Measurements from ENCODE around the gene FRG2C.
A peak's percentile ranks its signal among the peaks of the same experiment; 100 is the strongest.
"Not testable (repeated sequence)": the region's sequence is repeated elsewhere in the genome, so short reads cannot be mapped to it uniquely, and the experiment has no call there.

The FRG2C gene

DNA sequence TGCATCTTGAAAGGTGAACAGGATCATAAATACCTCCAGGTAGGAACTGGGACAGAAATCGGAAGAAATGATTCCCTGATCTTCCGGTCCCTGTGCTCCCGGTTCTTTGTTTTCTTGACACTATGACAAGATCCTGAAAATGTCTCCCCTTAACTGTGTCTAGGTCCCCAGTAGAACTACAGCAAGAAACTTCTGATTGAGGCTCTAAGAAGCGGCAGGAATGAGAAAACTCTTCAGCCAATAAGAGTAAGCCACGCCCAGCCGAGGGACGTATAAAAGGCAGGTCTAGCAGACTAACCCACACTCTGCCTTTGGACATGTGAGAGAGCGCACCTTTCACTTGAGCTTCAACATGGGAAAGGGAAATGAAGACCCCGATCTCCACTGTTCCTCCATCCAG, at the start of gene FRG2C:
Gene FRG2C, plus strand, starts transcription at position 301 of the 400 bp plus-strand sequence. Its CDS starts 52 bp downstream, at position 353.
- DNase-seq = not testable (repeated sequence)

- peak in 1 of 2 experiments; percentile 45 for DNase-seq
Observed at GRCh38 chr3:75618666-75619305, 45.3 kb upstream of the FRG2C start.

GRCh38 chr3:75619481-75620031, 44.6 kb upstream of the FRG2C start:
- not testable (repeated sequence) for DNase-seq

- not testable (repeated sequence) for DNase-seq
Observed at GRCh38 chr3:75621772-75622171, 42.4 kb upstream of the FRG2C start.

GRCh38 chr3:75623656-75624055, 40.5 kb upstream of the FRG2C start:
- not testable (repeated sequence) for DNase-seq

- not testable (repeated sequence) for DNase-seq
Observed at GRCh38 chr3:75630887-75631535, 33.1 kb upstream of the FRG2C start.

- no peak for DNase-seq
Observed at GRCh38 chr3:75631541-75631940, 32.6 kb upstream of the FRG2C start.

DNA sequence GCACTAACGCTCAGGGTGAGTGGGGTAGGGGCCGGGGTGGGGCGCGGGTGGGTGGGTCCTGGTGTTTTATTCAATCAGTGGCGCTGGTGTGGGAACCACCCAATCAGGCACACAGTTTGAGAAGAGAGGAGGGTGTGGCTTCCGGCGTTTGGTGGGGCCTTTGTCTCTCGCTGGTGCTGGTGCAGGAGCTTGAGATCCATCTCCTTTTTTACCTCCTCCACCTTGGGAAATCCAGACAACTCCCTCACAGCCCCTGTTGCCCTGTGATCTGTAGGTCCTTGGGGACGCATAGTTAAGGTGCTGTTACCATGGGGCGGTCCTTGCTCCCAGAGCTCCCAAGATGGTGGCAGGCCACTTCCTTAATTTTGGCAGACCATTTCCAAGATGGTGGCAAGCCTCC, 25.2 kb upstream of the FRG2C start:
- not testable (repeated sequence) for DNase-seq

GRCh38 chr3:75641107-75641517, 23.0 kb upstream of the FRG2C start:
- not testable (repeated sequence) for DNase-seq

GRCh38 chr3:75643031-75643800, 20.9 kb upstream of the FRG2C start:
- DNase-seq = not testable (repeated sequence)

GRCh38 chr3:75645548-75645947, 18.6 kb upstream of the FRG2C start:
- DNase-seq = not testable (repeated sequence)

- DNase-seq = no peak
Observed at GRCh38 chr3:75650191-75650590, 13.9 kb upstream of the FRG2C start.

GRCh38 chr3:75655101-75655904, 8.8 kb upstream of the FRG2C start:
- not testable (repeated sequence) for DNase-seq

DNA sequence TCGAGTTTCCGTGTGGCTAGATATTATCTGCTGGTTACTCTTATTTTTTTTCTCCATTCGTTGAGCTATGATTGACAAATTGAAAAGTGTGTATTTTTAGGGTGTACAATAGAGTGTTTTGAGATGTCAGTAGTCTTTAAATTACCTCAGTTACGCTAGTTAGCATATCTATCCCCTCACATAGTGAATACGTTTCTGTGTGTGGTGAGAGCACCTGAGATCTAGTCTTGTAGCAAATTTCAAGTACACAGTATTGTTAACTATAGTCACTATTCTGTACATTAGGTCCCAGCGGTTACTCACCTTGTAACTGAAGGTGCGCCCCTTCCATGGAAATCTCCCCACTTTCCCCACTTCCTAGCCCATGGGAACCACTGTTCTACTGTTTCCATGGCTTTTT, 8.2 kb upstream of the FRG2C start:
- DNase-seq = not testable (repeated sequence)

- not testable (repeated sequence) for DNase-seq
Observed at GRCh38 chr3:75658411-75659107, 5.6 kb upstream of the FRG2C start.

DNA sequence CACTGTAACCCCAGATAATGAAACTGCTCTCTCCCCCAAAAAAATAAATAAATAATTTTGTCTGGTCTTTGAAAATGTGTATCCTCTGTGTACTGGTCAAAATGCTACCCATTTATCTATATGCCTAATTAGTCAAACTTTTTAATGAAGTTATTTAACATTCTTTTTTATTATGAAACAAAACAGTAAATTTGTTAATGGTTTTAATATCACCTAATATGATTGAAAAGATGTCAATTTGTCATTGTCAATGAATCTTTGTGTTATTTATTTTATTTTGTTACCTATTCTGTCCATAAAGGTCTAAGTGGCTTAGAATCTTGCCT, 5.1 kb upstream of the FRG2C start:
- DNase-seq = not testable (repeated sequence)

GRCh38 chr3:75665626-75666025, 1.5 kb downstream of the FRG2C start:
- not testable (repeated sequence) for DNase-seq

GRCh38 chr3:75667757-75668701, 3.9 kb downstream of the FRG2C start:
- not testable (repeated sequence) for DNase-seq

DNA sequence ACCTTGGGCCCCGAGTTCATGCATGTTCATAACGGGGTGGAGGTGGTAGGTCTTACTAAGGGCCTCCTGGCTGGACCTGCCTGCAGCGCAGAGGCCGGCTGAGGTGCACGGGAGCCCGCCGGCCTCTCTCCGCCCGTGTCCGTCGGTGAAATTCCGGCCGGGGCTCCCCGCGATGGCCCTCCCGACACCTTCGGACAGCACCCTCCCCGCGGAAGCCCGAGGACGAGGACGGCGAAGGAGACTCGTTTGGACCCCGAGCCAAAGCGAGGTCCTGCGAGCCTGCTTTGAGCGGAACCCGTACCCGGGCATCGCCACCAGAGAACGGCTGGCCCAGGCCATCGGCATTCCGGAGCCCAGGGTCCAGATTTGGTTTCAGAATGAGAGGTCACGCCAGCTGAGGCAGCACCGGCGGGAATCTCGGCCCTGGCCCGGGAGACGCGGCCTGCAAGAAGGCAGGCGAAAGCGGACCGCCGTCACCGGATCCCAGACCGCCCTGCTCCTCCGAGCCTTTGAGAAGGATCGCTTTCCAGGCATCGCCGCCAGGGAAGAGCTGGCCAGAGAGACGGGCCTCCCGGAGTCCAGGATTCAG, 4.7 kb downstream of the FRG2C start:
- DNase-seq = not testable (repeated sequence)
